Left ventricle myocardium inferior (tissue), 1 donor: ENCODE measurements around the gene ADCY4. TPM values are rescaled to one million over a fixed set of nuclear protein-coding genes. Genes with fewer than 3 reads are reported as not detected.

ENCODE experiments used
- DNase-seq: peaks from one replicate; pipeline ENCODE4 v3.0.0-alpha.2; 2020
- H3K27ac ChIP-seq: fragments of 200-600 bp; replicated peaks from 2 replicates; pipeline ENCODE4 v1.8.0; 2021
- H3K27me3 ChIP-seq: fragments of 200-600 bp; 2 replicates; pipeline ENCODE4 v1.8.0; 2021; ENCODE audit warnings: low read depth
- H3K36me3 ChIP-seq: fragments of 200-600 bp; 2 replicates; pipeline ENCODE4 v1.8.0; 2021
- H3K4me1 ChIP-seq: fragments of 200-600 bp; 2 replicates; pipeline ENCODE4 v1.8.0; 2021
- H3K4me3 ChIP-seq: fragments of 200-600 bp; 2 replicates; pipeline ENCODE4 v1.8.0; 2021; ENCODE audit warnings: mild to moderate bottlenecking, moderate library complexity
- H3K9me3 ChIP-seq: fragments of 200-600 bp; replicated peaks from 2 replicates; pipeline ENCODE4 v1.8.0; 2021
- intact Hi-C: fragments of 100-400 bp; cut with micrococcal nuclease; formaldehyde crosslinking; loops from one replicate; pipeline ENCODE4 v1.11.0; 2022
- total RNA-seq: library from RNA; stranded (reverse); fragmentation: NEBNext Ultra II Directional; extraction: Animal tissue kit (Norgen Biotek cat#: 25700); gene quantifications from one replicate; pipeline ENCODE4 v1.2.1, GENCODE V29; 2021
- TF ChIP-seq, protein P1 (sequence below): fragments of 200-600 bp; IDR thresholded peaks from 2 replicates; pipeline ENCODE4 v1.8.0; 2021; ENCODE audit warnings: antibody characterized with exemption, mild to moderate bottlenecking, borderline replicate concordance
- donor health status: DM: no; HTN: yes; CAD: no; lungs with severe emphysema.

Gene ADCY4
- total RNA-seq, 1 donor from 2014 or later, result 26.6 TPM

DNA sequence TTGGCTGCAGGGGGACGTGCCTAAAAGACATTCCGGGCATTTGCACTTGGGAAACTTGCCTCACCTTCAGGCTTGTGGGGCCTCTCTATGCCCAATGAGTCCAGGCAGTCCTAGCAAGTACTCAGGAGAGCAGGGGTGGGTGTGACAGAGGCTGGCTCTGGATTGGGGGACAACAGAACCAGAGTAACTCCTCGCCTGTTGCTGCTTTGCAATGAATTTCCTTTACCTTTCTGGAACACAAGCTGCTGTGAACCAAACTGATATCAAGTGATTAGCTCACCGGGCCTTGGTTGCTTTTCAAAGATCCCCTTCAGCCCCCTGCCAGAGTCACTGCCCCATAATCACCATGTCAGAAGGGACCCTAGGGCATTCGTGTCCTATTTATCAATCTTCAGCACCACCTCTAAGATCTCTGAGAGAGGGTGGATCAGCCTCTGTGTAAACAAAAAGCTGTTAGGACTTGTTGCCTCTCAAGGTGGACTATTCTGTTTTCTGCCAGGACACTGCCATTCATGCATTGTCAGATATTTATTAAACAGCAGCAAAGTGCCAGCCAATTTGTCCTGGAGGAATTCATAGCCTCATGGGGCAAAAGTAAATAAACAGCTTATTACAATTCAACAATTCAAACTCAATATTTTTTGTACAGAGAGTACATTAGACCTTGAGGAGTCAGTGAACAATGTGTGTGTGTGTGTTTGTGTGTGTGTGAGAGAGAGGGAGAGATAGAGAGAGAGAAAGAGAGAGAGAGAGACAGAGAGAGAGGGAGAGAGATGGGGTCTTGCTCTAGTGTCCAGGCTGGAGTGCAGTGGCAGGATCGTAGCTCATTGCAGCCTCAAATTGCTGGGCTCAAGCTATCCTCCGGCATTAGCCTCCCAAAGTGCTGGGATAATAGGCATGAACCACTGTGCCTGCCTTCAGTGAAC is 44.4 kb upstream of the ADCY4 start:
- H3K4me3 ChIP-seq, result no peak overlapping the region
- no peak for DNase-seq
- intact Hi-C loops, result no loop called here
- no peak overlapping the region for H3K27ac ChIP-seq
- TF ChIP-seq, protein P1, sequence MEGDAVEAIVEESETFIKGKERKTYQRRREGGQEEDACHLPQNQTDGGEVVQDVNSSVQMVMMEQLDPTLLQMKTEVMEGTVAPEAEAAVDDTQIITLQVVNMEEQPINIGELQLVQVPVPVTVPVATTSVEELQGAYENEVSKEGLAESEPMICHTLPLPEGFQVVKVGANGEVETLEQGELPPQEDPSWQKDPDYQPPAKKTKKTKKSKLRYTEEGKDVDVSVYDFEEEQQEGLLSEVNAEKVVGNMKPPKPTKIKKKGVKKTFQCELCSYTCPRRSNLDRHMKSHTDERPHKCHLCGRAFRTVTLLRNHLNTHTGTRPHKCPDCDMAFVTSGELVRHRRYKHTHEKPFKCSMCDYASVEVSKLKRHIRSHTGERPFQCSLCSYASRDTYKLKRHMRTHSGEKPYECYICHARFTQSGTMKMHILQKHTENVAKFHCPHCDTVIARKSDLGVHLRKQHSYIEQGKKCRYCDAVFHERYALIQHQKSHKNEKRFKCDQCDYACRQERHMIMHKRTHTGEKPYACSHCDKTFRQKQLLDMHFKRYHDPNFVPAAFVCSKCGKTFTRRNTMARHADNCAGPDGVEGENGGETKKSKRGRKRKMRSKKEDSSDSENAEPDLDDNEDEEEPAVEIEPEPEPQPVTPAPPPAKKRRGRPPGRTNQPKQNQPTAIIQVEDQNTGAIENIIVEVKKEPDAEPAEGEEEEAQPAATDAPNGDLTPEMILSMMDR, result no peak
- peaks cover 9% of the 10 kb centered on the region for H3K27me3 ChIP-seq
- H3K36me3 ChIP-seq, result no peaks in the 10 kb centered on the region
- no peaks in the 10 kb centered on the region for H3K9me3 ChIP-seq
- H3K4me1 ChIP-seq, result peaks cover 22% of the 10 kb centered on the region

DNA sequence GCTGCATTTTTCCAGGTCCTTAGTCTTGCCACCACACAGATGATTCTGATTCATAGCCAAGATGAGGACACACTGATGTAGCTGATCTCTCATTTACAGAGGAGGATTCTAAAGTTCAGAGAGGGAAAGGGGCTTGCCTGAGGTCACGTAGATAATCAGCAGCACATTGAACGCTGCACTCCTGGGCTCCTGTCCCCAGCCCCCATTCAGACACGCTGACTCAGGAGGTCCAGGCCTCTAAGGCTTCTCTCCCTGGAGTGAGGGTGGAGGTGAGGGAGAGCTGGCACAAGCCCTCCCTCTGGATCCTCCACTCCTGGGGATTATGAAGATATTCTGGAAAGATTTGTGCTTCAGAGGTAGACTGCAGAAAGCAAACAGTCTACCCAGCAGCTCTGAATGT is 43.5 kb upstream of the ADCY4 start:
- Histone ChIP-seq H3K4me1 (peaks cover 22% of the 10 kb centered on the region), H3K27ac (no peak overlapping the region), H3K36me3 (peaks cover 4% of the 10 kb centered on the region), H3K9me3 (no peaks in the 10 kb centered on the region), H3K4me3 (no peak overlapping the region), H3K27me3 (peaks cover 9% of the 10 kb centered on the region)
- DNase-seq, result no peak
- intact Hi-C loops, result no loop called here
- TF ChIP-seq, protein P1, result no peak

DNA sequence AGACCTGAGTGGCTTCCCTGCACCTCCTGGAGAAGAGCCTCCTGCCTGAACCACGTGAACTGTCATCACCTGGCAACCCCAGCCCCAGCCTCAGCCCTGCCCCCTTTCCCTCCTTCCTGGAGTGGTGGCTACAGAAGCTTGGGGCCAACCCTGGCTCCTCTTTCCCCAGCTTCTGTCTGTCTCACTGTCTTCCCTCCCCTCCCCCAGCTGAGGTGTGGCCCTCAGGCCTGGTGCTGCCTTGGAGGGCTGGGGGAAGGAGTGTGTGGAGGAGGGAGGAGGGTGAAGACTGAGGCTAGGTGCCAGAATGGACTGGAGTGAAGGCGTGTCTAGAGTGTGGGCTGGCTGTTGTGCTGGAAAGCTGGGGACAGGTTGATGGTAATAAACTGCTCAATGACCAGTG is 42.8 kb upstream of the ADCY4 start:
- peaks cover 22% of the 10 kb centered on the region for H3K4me1 ChIP-seq
- intact Hi-C loops, result no loop called here
- TF ChIP-seq, protein P1, result no peak
- H3K27ac ChIP-seq, result no peak overlapping the region
- H3K27me3 ChIP-seq, result peaks cover 9% of the 10 kb centered on the region
- DNase-seq, result no peak
- no peak overlapping the region for H3K4me3 ChIP-seq
- no peaks in the 10 kb centered on the region for H3K9me3 ChIP-seq
- peaks cover 9% of the 10 kb centered on the region for H3K36me3 ChIP-seq

DNA sequence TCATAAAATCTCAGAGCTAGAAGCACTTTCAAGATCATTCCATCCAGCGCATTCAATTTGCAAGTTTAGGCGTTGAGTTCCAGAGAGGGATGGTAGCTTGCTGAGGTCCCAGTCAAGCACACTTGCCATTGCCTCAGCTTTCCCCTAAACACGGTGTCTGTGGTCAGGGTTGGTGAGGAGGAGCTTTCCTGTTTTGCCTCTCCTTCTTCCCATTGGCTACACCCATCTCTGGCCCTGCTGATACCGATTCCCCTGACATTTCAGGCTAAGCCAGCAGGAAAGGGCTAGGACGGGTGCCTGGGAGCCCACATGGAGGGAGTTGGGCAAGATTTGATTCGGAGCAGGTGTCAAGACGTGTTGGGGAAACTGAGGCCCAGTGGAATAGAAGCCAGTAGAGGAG is 42.3 kb upstream of the ADCY4 start:
- H3K4me3 ChIP-seq, result no peak overlapping the region
- peaks cover 27% of the 10 kb centered on the region for H3K4me1 ChIP-seq
- no peaks in the 10 kb centered on the region for H3K9me3 ChIP-seq
- intact Hi-C loops, result no loop called here
- peaks cover 9% of the 10 kb centered on the region for H3K36me3 ChIP-seq
- TF ChIP-seq, protein P1, result no peak
- H3K27ac ChIP-seq, result peak overlapping the region; percentile 12
- H3K27me3 ChIP-seq, result peaks cover 9% of the 10 kb centered on the region
- no peak for DNase-seq

DNA sequence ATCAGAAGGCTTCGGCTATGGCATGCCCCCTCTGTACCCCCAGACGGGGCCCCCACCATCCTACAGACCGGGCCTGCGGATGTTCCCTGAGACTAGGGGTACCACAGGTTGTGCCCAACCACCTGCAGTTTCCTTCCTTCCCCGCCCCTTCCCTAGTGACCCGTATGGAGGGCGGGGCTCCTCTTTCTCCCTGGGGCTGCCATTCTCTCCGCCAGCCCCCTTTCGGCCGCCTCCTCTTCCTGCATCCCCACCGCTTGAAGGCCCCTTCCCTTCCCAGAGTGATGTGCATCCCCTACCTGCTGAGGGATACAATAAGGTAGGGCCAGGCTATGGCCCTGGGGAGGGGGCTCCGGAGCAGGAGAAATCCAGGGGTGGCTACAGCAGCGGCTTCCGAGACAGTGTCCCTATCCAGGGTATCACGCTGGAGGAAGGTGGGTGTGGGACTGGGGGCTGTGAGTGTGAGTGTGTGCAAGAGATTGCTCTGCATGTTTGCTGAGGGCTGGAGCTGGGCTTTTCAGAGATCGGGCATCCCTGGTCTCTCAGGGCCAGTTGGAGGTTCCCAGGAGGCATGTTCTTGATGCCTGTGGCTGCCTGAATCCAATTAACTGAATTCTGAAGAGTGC is 41.7 kb upstream of the ADCY4 start:
- no peaks in the 10 kb centered on the region for H3K9me3 ChIP-seq
- TF ChIP-seq, protein P1, result no peak
- H3K36me3 ChIP-seq, result peaks cover 9% of the 10 kb centered on the region
- peaks cover 9% of the 10 kb centered on the region for H3K27me3 ChIP-seq
- H3K4me1 ChIP-seq, result peaks cover 26% of the 10 kb centered on the region
- no peak overlapping the region for H3K4me3 ChIP-seq
- DNase-seq, result no peak
- H3K27ac ChIP-seq, result peak overlapping the region; percentile 12
- intact Hi-C loops, result no loop called here
